MM.1S (cell line): Measurements from ENCODE around the gene UBE2R2.

Experiments used
- CTCF ChIP-seq: fragments of 300-600 bp; sonication (generic); IDR thresholded peaks from 2 replicates; pipeline ENCODE4 v1.5.1; 2016; ENCODE audit warnings: antibody characterized with exemption, low read length, mixed read lengths
- EZH2 ChIP-seq: fragments of 300-600 bp; sonication (generic); optimal IDR thresholded peaks from 2 replicates; pipeline ENCODE3; 2017; ENCODE audit warnings: low read depth, mild to moderate bottlenecking, antibody characterized with exemption, low read length, mixed read lengths

GRCh38 chr9:33778700-33779351 lies 38.1 kb upstream of the UBE2R2 start:
- peak; percentile 81 for TF ChIP-seq CTCF
- TF ChIP-seq EZH2, result no peak
